H9 (cell line): ENCODE measurements around the gene PTK6. TPM values are rescaled to one million over a fixed set of nuclear protein-coding genes. Genes with fewer than 3 reads are reported as not detected.

ENCODE experiments used
- DNase-seq: peaks from one replicate; pipeline ENCODE4 v3.0.0-alpha.2; 2017
- H2AFZ ChIP-seq: one replicate; pipeline ENCODE4 v1.6.1; 2013; ENCODE audit warnings: mild to moderate bottlenecking, low read length, control low read depth, moderate library complexity
- H2AK5ac ChIP-seq: 2 replicates; pipeline ENCODE4 v1.6.1; 2013; ENCODE audit warnings: low read length, control low read depth, mixed read lengths; ENCODE audit not compliant: insufficient read length
- H2BK120ac ChIP-seq: one replicate; pipeline ENCODE4 v1.6.1; 2013; ENCODE audit warnings: low read depth, mild to moderate bottlenecking, low read length, control low read depth, inconsistent platforms; ENCODE audit not compliant: poor library complexity, severe bottlenecking
- H2BK12ac ChIP-seq: 2 replicates; pipeline ENCODE4 v1.6.1; 2013; ENCODE audit warnings: low read length, control low read depth, mixed read lengths, low read depth; ENCODE audit not compliant: insufficient read length
- H2BK15ac ChIP-seq: 2 replicates; pipeline ENCODE4 v1.6.1; 2013; ENCODE audit warnings: low read depth, low read length, control low read depth
- H2BK20ac ChIP-seq: one replicate; pipeline ENCODE4 v1.6.1; 2013; ENCODE audit warnings: low read depth, mild to moderate bottlenecking, low read length, control low read depth, inconsistent platforms; ENCODE audit not compliant: poor library complexity, severe bottlenecking
- H2BK5ac ChIP-seq: 2 replicates; pipeline ENCODE4 v1.6.1; 2013; ENCODE audit warnings: low read length, control low read depth, mixed read lengths; ENCODE audit not compliant: insufficient read length
- H3K14ac ChIP-seq: 2 replicates; pipeline ENCODE4 v1.6.1; 2013; ENCODE audit warnings: low read length, control low read depth; ENCODE audit not compliant: insufficient read depth
- H3K18ac ChIP-seq: 2 replicates; pipeline ENCODE4 v1.6.1; 2013; ENCODE audit warnings: low read depth, mild to moderate bottlenecking, mixed read lengths, low read length, control low read depth; ENCODE audit not compliant: insufficient read length
- H3K23ac ChIP-seq: 2 replicates; pipeline ENCODE4 v1.6.1; 2013; ENCODE audit warnings: low read length, control low read depth, mixed read lengths, low read depth; ENCODE audit not compliant: insufficient read length
- H3K23me2 ChIP-seq: 2 replicates; pipeline ENCODE4 v1.6.1; 2013; ENCODE audit warnings: low read depth, mild to moderate bottlenecking, mixed read lengths, low read length, control low read depth; ENCODE audit not compliant: insufficient read length, poor library complexity, severe bottlenecking
- H3K27ac ChIP-seq: 2 replicates; pipeline ENCODE4 v1.5.1; 2013; ENCODE audit warnings: low read length, control low read depth, mixed read lengths, low read depth; ENCODE audit not compliant: insufficient read length
- H3K27me3 ChIP-seq: 2 replicates; pipeline ENCODE4 v1.6.1; 2013; ENCODE audit warnings: low read length, control low read depth, inconsistent platforms; ENCODE audit not compliant: insufficient read depth
- H3K4ac ChIP-seq: 2 replicates; pipeline ENCODE4 v1.6.1; 2013; ENCODE audit warnings: low read depth, mild to moderate bottlenecking, control low read depth, inconsistent platforms, low read length, moderate library complexity
- H3K4me1 ChIP-seq: 2 replicates; pipeline ENCODE4 v1.6.1; 2013; ENCODE audit warnings: low read length, control low read depth, inconsistent platforms; ENCODE audit not compliant: insufficient read depth
- H3K4me2 ChIP-seq: 2 replicates; pipeline ENCODE4 v1.6.1; 2013; ENCODE audit warnings: low read length, control low read depth, mixed read lengths; ENCODE audit not compliant: insufficient read length, insufficient read depth
- H3K56ac ChIP-seq: 2 replicates; pipeline ENCODE4 v1.6.1; 2013; ENCODE audit warnings: low read depth, mild to moderate bottlenecking, mixed read lengths, low read length, control low read depth; ENCODE audit not compliant: insufficient read length
- H3K79me1 ChIP-seq: 2 replicates; pipeline ENCODE4 v1.6.1; 2013; ENCODE audit warnings: low read depth, mild to moderate bottlenecking, moderate library complexity, low read length, control low read depth, inconsistent platforms; ENCODE audit not compliant: insufficient read depth, poor library complexity, severe bottlenecking
- H3K79me2 ChIP-seq: 2 replicates; pipeline ENCODE4 v1.6.1; 2013; ENCODE audit warnings: low read length, control low read depth, inconsistent platforms; ENCODE audit not compliant: insufficient read depth
- H3K9ac ChIP-seq: 2 replicates; pipeline ENCODE4 v1.6.1; 2013; ENCODE audit warnings: low read length, control low read depth, mixed read lengths; ENCODE audit not compliant: insufficient read length; ENCODE audit errors: extremely low read depth
- H3K9me3 ChIP-seq: one replicate; pipeline ENCODE4 v1.6.1; 2013; ENCODE audit warnings: low read depth, low read length, inconsistent platforms; ENCODE audit not compliant: control insufficient read depth
- H3T11ph ChIP-seq: one replicate; pipeline ENCODE4 v1.6.1; 2013; ENCODE audit warnings: mild to moderate bottlenecking, low read length, control low read depth, inconsistent platforms
- H4K20me1 ChIP-seq: one replicate; pipeline ENCODE4 v1.6.1; 2013; ENCODE audit not compliant: control insufficient read depth, insufficient read length, insufficient read depth
- H4K5ac ChIP-seq: 2 replicates; pipeline ENCODE4 v1.6.1; 2013; ENCODE audit warnings: low read depth, mild to moderate bottlenecking, mixed read lengths, low read length, control low read depth; ENCODE audit not compliant: insufficient read length
- H4K8ac ChIP-seq: replicated peaks from 2 replicates; pipeline ENCODE4 v1.6.1; 2013; ENCODE audit warnings: low read length, control low read depth, mixed read lengths, low read depth; ENCODE audit not compliant: insufficient read length
- H4K91ac ChIP-seq: 2 replicates; pipeline ENCODE4 v1.6.1; 2013; ENCODE audit warnings: low read depth, mild to moderate bottlenecking, moderate library complexity, mixed read lengths, low read length, control low read depth; ENCODE audit not compliant: insufficient read length
- H3K27ac Mint-ChIP-seq, 3 experiments: 2 replicates in 2 of 3; 3 replicates in 1 of 3; pipeline ENCODE4 v1.8.0; 2020 to 2021; ENCODE audit warnings: mixed read lengths in 3 of 3, mild to moderate bottlenecking in 1 of 3, moderate library complexity in 1 of 3
- H3K27me3 Mint-ChIP-seq: 2 replicates; pipeline ENCODE4 v1.8.0; 2021; ENCODE audit warnings: low read depth, mild to moderate bottlenecking, moderate library complexity, mixed read lengths
- H3K36me3 Mint-ChIP-seq, 3 experiments: 2 replicates in 2 of 3; 3 replicates in 1 of 3; pipeline ENCODE4 v1.8.0; 2020 to 2021; ENCODE audit warnings: low read depth in 3 of 3, mixed read lengths in 3 of 3; ENCODE audit not compliant: insufficient read depth in 1 of 3
- H3K4me1 Mint-ChIP-seq, 2 experiments: 2 replicates each; pipeline ENCODE4 v1.8.0; 2020; ENCODE audit warnings: mixed read lengths in 2 of 2
- H3K4me3 Mint-ChIP-seq, 2 experiments: 2 replicates in 1 of 2; 3 replicates in 1 of 2; pipeline ENCODE4 v1.8.0; 2020 to 2021; ENCODE audit warnings: mild to moderate bottlenecking in 2 of 2, mixed read lengths in 2 of 2, moderate library complexity in 1 of 2
- H3K9me3 Mint-ChIP-seq, 2 experiments: 2 replicates in 1 of 2; 3 replicates in 1 of 2; pipeline ENCODE4 v1.8.0; 2020; ENCODE audit warnings: mild to moderate bottlenecking in 2 of 2, mixed read lengths in 2 of 2, moderate library complexity in 1 of 2
- WGBS: extraction: QIAGEN DNeasy Blood & Tissue Kit; methylation state at CpG from one replicate; pipeline ENCODE4 v1.1.7; 2013; ENCODE audit warnings: missing lambda C conversion rate, low lambda C conversion rate, mixed read lengths; ENCODE audit not compliant: insufficient read length; ENCODE audit errors: extremely low coverage; 5-methylcytosine and 5-hydroxymethylcytosine counted together
- total RNA-seq: library from RNA; stranded (reverse); gene quantifications from 2 replicates; pipeline ENCODE4 v1.2.1, GENCODE V29; 2021
- TF ChIP-seq, protein P1 (sequence below): fragments of 200-600 bp; sonication (generic); conservative IDR thresholded peaks from 3 replicates; pipeline ENCODE4 v1.8.0; 2021; ENCODE audit warnings: antibody characterized with exemption, mild to moderate bottlenecking

PTK6 gene
- total RNA-seq, 1 experiment from 2014 or later, result 0.46 TPM

DNA sequence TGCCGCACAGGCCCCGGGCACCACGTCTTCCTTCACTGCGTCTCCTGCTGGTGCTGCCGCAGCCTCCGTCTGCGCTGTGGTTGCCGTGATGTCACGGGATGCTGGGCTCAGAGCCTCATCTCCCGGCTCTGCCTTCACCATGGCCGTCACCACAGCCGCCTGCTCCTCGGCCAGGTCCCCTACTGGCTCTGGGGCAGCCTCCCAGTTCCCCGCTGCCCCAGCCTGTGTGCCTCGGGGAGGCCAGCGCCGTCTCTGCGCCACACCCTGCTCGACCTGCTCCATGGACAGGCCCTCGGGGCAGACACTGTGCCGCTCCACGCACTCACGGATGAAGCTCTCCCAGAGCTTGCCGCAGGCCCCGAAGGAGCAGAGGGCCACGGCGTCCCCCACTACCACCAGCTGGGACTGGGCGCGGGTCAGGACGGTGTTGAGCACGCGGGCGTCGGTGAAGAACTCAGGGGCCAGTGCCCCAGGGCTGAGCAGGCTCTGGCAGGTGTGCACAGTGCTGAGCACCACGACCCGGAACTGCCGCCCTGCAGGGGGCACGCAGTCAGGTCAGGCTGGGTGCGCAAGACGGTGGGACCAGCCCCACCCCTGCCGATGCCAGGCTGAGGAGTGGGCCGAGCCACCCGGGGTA is 28.6 kb upstream of the PTK6 start:
- H2BK5ac ChIP-seq, result no peak overlapping the region
- H3K27me3 ChIP-seq, result no peaks in the 10 kb centered on the region
- no peak overlapping the region for H3K23ac ChIP-seq
- no peak overlapping the region for H2AK5ac ChIP-seq
- Mint-ChIP-seq H3K9me3 (no peaks in the 10 kb centered on the region), H3K4me3 (no peak overlapping the region), H3K27ac (no peak overlapping the region), H3K27me3 (no peaks in the 10 kb centered on the region), H3K36me3 (peaks cover 0 to 2% (median 0%) of the 10 kb centered on the region in 3 experiments; a peak in 1 of 7 replicates), H3K4me1 (no peaks in the 10 kb centered on the region)
- H2BK15ac ChIP-seq, result no peak overlapping the region
- H4K5ac ChIP-seq, result no peak overlapping the region
- H4K8ac ChIP-seq, result no peak overlapping the region
- no peak overlapping the region for H3T11ph ChIP-seq
- H4K20me1 ChIP-seq, result no peaks in the 10 kb centered on the region
- no peaks in the 10 kb centered on the region for H3K9me3 ChIP-seq
- no peak overlapping the region for H3K4ac ChIP-seq
- H2BK120ac ChIP-seq, result no peak overlapping the region
- H2AFZ ChIP-seq, result no peak overlapping the region
- H3K27ac ChIP-seq, result no peak overlapping the region
- H3K14ac ChIP-seq, result no peak overlapping the region; the same call in 1 of the 2 replicates
- no peaks in the 10 kb centered on the region for H3K4me1 ChIP-seq
- DNase-seq, result no peak
- no peak overlapping the region for H3K4me2 ChIP-seq
- WGBS, result no CpG with 5 or more reads among the region's 43 CpGs
- no peak overlapping the region for H4K91ac ChIP-seq
- H3K23me2 ChIP-seq, result no peaks in the 10 kb centered on the region
- no peak overlapping the region for H3K9ac ChIP-seq
- no peaks in the 10 kb centered on the region for H3K79me2 ChIP-seq
- H3K79me1 ChIP-seq, result no peaks in the 10 kb centered on the region
- H2BK20ac ChIP-seq, result no peak overlapping the region
- TF ChIP-seq, protein P1, sequence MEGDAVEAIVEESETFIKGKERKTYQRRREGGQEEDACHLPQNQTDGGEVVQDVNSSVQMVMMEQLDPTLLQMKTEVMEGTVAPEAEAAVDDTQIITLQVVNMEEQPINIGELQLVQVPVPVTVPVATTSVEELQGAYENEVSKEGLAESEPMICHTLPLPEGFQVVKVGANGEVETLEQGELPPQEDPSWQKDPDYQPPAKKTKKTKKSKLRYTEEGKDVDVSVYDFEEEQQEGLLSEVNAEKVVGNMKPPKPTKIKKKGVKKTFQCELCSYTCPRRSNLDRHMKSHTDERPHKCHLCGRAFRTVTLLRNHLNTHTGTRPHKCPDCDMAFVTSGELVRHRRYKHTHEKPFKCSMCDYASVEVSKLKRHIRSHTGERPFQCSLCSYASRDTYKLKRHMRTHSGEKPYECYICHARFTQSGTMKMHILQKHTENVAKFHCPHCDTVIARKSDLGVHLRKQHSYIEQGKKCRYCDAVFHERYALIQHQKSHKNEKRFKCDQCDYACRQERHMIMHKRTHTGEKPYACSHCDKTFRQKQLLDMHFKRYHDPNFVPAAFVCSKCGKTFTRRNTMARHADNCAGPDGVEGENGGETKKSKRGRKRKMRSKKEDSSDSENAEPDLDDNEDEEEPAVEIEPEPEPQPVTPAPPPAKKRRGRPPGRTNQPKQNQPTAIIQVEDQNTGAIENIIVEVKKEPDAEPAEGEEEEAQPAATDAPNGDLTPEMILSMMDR, result no peak
- H2BK12ac ChIP-seq, result no peak overlapping the region
- H3K18ac ChIP-seq, result no peak overlapping the region
- H3K56ac ChIP-seq, result no peak overlapping the region
